HepG2 (cell line): ENCODE results near the gene SF3B2. TPM values are rescaled to one million over a fixed set of nuclear protein-coding genes. Genes with fewer than 3 reads are reported as not detected.

Source experiments
- ATAC-seq: fragments of 200-7000 bp; cut with Tn5 transposase; 3 replicates; pipeline ENCODE4 v1.9.1; 2020; ENCODE audit warnings: mild to moderate bottlenecking, moderate library complexity
- BruUV-seq: library from RNA; stranded (reverse); fragments of 400-500 nt; replicated peaks from 2 replicates; lab custom pipeline; 2021; lab: Mats Ljungman, UMichigan
- CTCF ChIA-PET: fragments of 300-600 bp; formaldehyde crosslinking; extraction: SDS; loops from one replicate; lab custom pipeline; 2021; ENCODE audit warnings: low total read pairs, inconsistent platforms, low intra/inter-chr PET ratio; lab: Yijun Ruan, JAX
- POLR2A ChIA-PET: fragments of 350-600 bp; sonication (Branson Sonifier 250); formaldehyde crosslinking; loops from one replicate; lab custom pipeline; 2020; ENCODE audit warnings: antibody characterized with exemption, inconsistent platforms; lab: Yijun Ruan, JAX
- DNase-seq: peaks from one replicate; pipeline ENCODE4 v3.0.0-alpha.2; 2015; ENCODE audit warnings: low spot score
- FAIRE-seq: peaks from 3 replicates; lab custom pipeline; 2011; peaks lifted over from hg19 to GRCh38; lab: Jason Lieb, UNC
- H2AFZ ChIP-seq: one replicate; pipeline ENCODE4 v1.6.1; 2011; ENCODE audit warnings: low read length, inconsistent platforms
- H3K27ac ChIP-seq: fragments of 300-600 bp; 3 replicates; pipeline ENCODE4 v1.8.0; 2011; ENCODE audit warnings: mixed run types, mild to moderate bottlenecking, mixed read lengths, low read length, inconsistent platforms; ENCODE audit not compliant: insufficient read depth; ENCODE audit errors: extremely low read length
- H3K27me3 ChIP-seq, 2 experiments: fragments of 200-600 bp in 1 of 2; 2 replicates in 1 of 2; 3 replicates in 1 of 2; pipeline versions ENCODE4 v1.6.0 to v1.8.0; 2011; ENCODE audit warnings: low read length in 2 of 2, mild to moderate bottlenecking in 2 of 2, moderate library complexity in 2 of 2, inconsistent platforms in 1 of 2; ENCODE audit not compliant: insufficient read depth in 2 of 2, control insufficient read depth in 1 of 2
- H3K36me3 ChIP-seq, 2 experiments: fragments of 200-600 bp in 1 of 2; replicated peaks in 1 of 2; 2 replicates in 1 of 2; 3 replicates in 1 of 2; pipeline versions ENCODE4 v1.5.1 to v1.8.0; 2011; ENCODE audit warnings: low read length in 2 of 2, inconsistent platforms in 1 of 2; ENCODE audit not compliant: insufficient read depth in 2 of 2, control insufficient read depth in 1 of 2
- H3K4me1 ChIP-seq: 2 replicates; pipeline ENCODE4 v1.5.1; 2012; ENCODE audit warnings: low read length, inconsistent platforms; ENCODE audit not compliant: insufficient read depth
- H3K4me2 ChIP-seq: 2 replicates; pipeline ENCODE4 v1.6.0; 2011; ENCODE audit warnings: low read depth, low read length, inconsistent platforms
- H3K4me3 ChIP-seq, 3 experiments: fragments of 200-600 bp in 1 of 3; sonication (generic), shearing (Covaris generic) in 1 of 3; replicated peaks in 1 of 3; 2 replicates each; pipeline ENCODE4 v1.5.1; 2011 to 2016; ENCODE audit warnings: low read length in 3 of 3, inconsistent platforms in 2 of 3, low read depth in 2 of 3, mild to moderate bottlenecking in 2 of 3, control low read depth in 1 of 3, mixed read lengths in 1 of 3; ENCODE audit not compliant: insufficient read depth in 1 of 3
- H3K79me2 ChIP-seq: one replicate; pipeline ENCODE4 v1.6.1; 2011; ENCODE audit warnings: low read length, inconsistent platforms; ENCODE audit not compliant: insufficient read depth
- H3K9ac ChIP-seq: 2 replicates; pipeline ENCODE4 v1.6.0; 2011; ENCODE audit warnings: mild to moderate bottlenecking, low read depth, low read length, inconsistent platforms; ENCODE audit not compliant: insufficient read depth
- H3K9me3 ChIP-seq: 2 replicates; pipeline ENCODE4 v1.5.1; 2012; ENCODE audit warnings: mild to moderate bottlenecking, low read length
- H4K20me1 ChIP-seq: 2 replicates; pipeline ENCODE4 v1.6.0; 2011; ENCODE audit warnings: inconsistent platforms, mild to moderate bottlenecking, low read length, moderate library complexity; ENCODE audit not compliant: insufficient read depth
- YEATS4 ChIP-seq: sonication (generic); formaldehyde crosslinking; IDR thresholded peaks from 2 replicates; pipeline ENCODE4 v1.4.0; 2020; ENCODE audit warnings: missing genetic modification reagents, borderline replicate concordance
- ZNF17 ChIP-seq: sonication (generic); formaldehyde crosslinking; IDR thresholded peaks from 2 replicates; pipeline ENCODE4 v1.5.0; 2020; ENCODE audit warnings: mild to moderate bottlenecking, missing genetic modification reagents
- ZNF460 ChIP-seq: sonication (generic); formaldehyde crosslinking; IDR thresholded peaks from 2 replicates; pipeline ENCODE4 v1.5.1; 2020; ENCODE audit warnings: missing genetic modification reagents, mild to moderate bottlenecking, borderline replicate concordance
- ZSCAN20 ChIP-seq: sonication (generic); formaldehyde crosslinking; IDR thresholded peaks from 2 replicates; pipeline ENCODE4 v1.4.0; 2020; ENCODE audit warnings: missing genetic modification reagents, mild to moderate bottlenecking, borderline replicate concordance
- WGBS: methylation state at CpG from one replicate; pipeline ENCODE4 v1.1.6; 2017; ENCODE audit warnings: low lambda C conversion rate; 5-methylcytosine and 5-hydroxymethylcytosine counted together
- in situ Hi-C: cut with HindIII; loops from 2 replicates; pipeline ENCODE4 v1.10.0; 2017; ENCODE audit warnings: low pct_unique_long_range_greater_than_20kb; ENCODE audit not compliant: extremely low pct_ligation_motif_present
- intact Hi-C: fragments of 100-400 bp; cut with micrococcal nuclease; formaldehyde crosslinking; loops from one replicate; pipeline ENCODE4 v1.10.0; 2022; ENCODE audit not compliant: unreplicated experiment
- polyA plus RNA-seq, 8 experiments: library from polyadenylated mRNA; depleted of rRNA in 3 of 8; stranded (reverse) in 7 of 8; unstranded in 1 of 8; fragments of >200 nt; fragmentation: Illumina TruSeq in 4 of 8; extraction: Trizol in 4 of 8; gene quantifications; 2 replicates each; pipeline versions ENCODE4 v1.2.1 to v1.2.3, GENCODE V29; 2011 to 2016; ENCODE audit warnings: low read depth in 4 of 8, missing spikeins in 1 of 8, mixed read lengths in 1 of 8; ENCODE audit not compliant: insufficient read depth in 1 of 8
- total RNA-seq, 5 experiments: library from RNA; depleted of rRNA; stranded (reverse); fragments of >200 nt; fragmentation: Illumina TruSeq; extraction: Trizol; gene quantifications; 2 replicates each; pipeline ENCODE4 v1.2.3, GENCODE V29; 2016; ENCODE audit warnings: low read depth in 1 of 5

The SF3B2 gene
- total and polyA plus RNA-seq, 2 of the 13 experiments (the other 11 are each of a cell fraction or from before 2014, with no cell fraction given), result 70.4 to 153 TPM

- in situ Hi-C loops (no loop called here), intact Hi-C loops (loop anchor here (5.0 kb wide), 1 partner anchor 46 kb away; no protein-coding TSS in a partner anchor)
- TSS peak; percentile 35 for BruUV-seq
- peak overlapping the region; percentile 82 to 88 (median 86) for H3K4me3 ChIP-seq
- H2AFZ ChIP-seq, result no peak overlapping the region
- CTCF ChIA-PET, result no interaction called here
- H4K20me1 ChIP-seq, result no peaks in the 10 kb centered on the region
- H3K27ac ChIP-seq, result peak overlapping the region; percentile 18
- H3K4me1 ChIP-seq, result peaks cover 55% of the 10 kb centered on the region
- ATAC-seq, result no peak
- H3K9me3 ChIP-seq, result no peaks in the 10 kb centered on the region
- no peak for DNase-seq
- peak overlapping the region; percentile 89 for H3K4me2 ChIP-seq
- peaks cover 11 to 25% of the 10 kb centered on the region in 2 experiments for H3K36me3 ChIP-seq
- peaks cover 21% of the 10 kb centered on the region for H3K79me2 ChIP-seq
- no peaks in the 10 kb centered on the region for H3K27me3 ChIP-seq
- peak overlapping the region; percentile 82 for H3K9ac ChIP-seq
- no peak for FAIRE-seq
- TF ChIP-seq ZNF460 (CRISPR knock-in tag), result no peak
- TF ChIP-seq ZNF17 (CRISPR knock-in tag), result no peak
- TF ChIP-seq, all 625 proteins: peak for 0
- 47% methylated on average over 2 of the region's 2 CpGs for WGBS
- POLR2A ChIA-PET, result interaction anchor here (0.7 to 5.1 kb wide), 4 partner anchors 15 to 48 kb away, joined by 3 to 40 read pairs (median 4); partner anchors contain the start of gene SF3B2
Measured at GRCh38 chr11:66071381-66071801, 19.2 kb downstream of the SF3B2 start.

GRCh38 chr11:66072081-66072480 is 19.9 kb downstream of the SF3B2 start:
- intact Hi-C loops (loop anchor here (5.0 kb wide), 1 partner anchor 45 kb away; no protein-coding TSS in a partner anchor), in situ Hi-C loops (no loop called here)
- Histone ChIP-seq H3K9me3 (no peaks in the 10 kb centered on the region), H3K27me3 (no peaks in the 10 kb centered on the region), H3K4me3 (peak overlapping the region in 1 of 3 experiments; percentile 82; a peak in 4 of 6 replicates), H3K79me2 (peaks cover 21% of the 10 kb centered on the region), H2AFZ (no peak overlapping the region), H3K4me2 (peak overlapping the region; percentile 89), H4K20me1 (no peaks in the 10 kb centered on the region), H3K36me3 (peaks cover 5 to 18% of the 10 kb centered on the region in 2 experiments), H3K4me1 (peaks cover 48% of the 10 kb centered on the region), H3K27ac (no peak overlapping the region), H3K9ac (no peak overlapping the region; the same call in 1 of the 2 replicates)
- TF ChIP-seq ZSCAN20 (CRISPR knock-in tag) (no peak), YEATS4 (CRISPR knock-in tag) (no peak)
- ATAC-seq (no peak), FAIRE-seq (no peak), DNase-seq (no peak)
- ChIA-PET POLR2A (interaction anchor here (5.1 kb wide), 1 partner anchor 19 kb away, joined by 40 read pairs; the partner anchor contains the start of gene SF3B2), CTCF (no interaction called here)
- WGBS, result 97% methylated on average over 3 of the region's 3 CpGs
- BruUV-seq, result no TSS peak
